Kasumi-1 (cell line): Measurements from ENCODE around the gene WWOX.
A peak's percentile ranks its signal among the peaks of the same experiment; 100 is the strongest.

Experiments used
- DNase-seq, 2 experiments: peaks; one replicate each; lab custom pipeline; 2025; lab: John Stamatoyannopoulos, UW

The WWOX gene

DNA sequence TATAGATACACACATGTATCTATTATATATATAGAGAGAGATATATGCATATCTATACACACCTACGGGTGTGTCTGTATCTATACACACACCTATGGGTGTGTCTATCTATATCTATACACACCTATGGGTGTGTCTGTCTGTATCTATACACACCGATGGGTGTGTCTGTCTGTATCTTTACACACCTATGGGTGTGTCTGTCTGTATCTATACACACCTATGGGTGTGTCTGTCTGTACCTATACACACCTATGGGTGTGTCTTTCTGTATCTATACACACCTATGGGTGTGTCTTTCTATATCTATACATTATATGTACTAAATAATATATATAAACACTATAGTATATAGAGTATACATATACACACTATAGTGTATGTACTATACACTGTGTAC, 762.6 kb downstream of the WWOX start:
- no peak for DNase-seq

DNA sequence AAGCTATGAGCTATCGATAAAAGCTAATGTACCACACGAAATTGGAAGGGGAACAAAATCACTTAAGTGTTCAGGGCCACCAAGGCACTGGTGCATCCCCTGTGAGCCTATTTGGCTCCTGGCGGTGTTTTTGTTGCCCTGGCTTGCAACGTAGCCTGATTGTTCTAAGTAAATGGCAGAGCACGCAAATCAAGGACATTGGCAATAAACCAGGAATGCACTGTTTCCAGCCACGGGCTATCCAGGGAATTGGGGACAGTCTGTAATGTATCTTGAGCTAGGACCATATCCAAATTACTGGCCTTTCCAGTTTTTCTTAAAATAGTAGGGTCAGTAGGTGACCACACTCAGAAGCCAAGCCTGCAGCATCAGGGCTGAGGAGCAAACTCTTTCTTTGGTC, 767.1 kb downstream of the WWOX start:
- DNase-seq: no peak

DNA sequence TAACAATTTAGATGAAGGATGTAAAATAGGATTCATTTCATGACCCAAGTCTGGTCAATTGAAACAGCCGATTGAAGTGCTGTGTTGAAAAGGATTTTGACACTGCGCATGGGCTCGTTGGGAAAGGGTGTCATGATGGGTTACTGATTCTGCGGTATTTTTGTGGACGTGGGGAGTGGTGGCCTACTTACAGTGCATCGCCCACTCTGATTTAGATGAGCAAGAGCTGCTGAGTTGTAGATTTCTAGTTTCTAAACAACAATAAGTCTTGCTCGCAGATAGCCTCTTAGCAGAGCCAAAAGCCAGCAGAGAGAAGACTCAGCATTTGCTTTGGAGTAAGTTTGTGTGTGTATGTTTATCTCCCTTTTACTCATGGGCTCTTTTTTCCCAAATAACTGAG, 770.0 kb downstream of the WWOX start:
- no peak for DNase-seq

DNA sequence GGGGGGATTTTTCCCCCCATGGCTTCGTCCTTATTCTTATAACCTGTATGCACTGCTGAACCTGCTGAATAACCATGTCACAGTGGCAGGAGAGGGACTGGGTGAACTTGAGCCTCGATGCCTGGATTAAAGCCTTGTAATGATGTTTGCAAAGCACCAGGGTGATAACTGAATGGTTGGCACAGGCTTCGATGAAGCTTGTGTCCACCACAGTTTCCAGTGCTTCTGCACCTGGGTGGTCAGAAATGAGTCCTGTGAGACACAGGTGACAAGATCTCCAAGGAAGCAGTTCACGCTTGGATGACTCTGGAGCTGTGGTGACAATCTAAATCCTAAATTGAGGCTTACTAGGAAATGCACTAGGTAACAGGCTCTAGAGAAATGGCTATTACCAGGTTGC, 771.8 kb downstream of the WWOX start:
- DNase-seq: no peak

DNA sequence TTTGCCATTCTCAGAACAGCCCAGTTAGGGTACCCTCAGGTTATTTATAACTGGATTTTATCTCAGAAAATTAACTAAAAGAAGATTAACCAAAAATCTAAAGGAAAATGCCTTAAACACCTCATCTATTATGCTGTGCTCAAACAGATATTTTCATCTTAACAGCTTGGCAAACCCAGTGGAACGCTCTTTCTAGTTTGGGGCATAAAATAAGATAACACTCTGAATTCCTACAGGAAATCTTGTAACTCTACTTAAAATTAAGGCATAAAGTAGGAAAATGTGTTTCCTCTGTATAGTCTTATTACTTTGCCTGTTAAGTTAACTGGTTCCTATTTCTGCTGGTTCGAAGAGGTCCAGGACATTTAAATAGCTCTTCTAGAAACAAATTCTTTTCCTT, 777.2 kb downstream of the WWOX start:
- no peak for DNase-seq

DNA sequence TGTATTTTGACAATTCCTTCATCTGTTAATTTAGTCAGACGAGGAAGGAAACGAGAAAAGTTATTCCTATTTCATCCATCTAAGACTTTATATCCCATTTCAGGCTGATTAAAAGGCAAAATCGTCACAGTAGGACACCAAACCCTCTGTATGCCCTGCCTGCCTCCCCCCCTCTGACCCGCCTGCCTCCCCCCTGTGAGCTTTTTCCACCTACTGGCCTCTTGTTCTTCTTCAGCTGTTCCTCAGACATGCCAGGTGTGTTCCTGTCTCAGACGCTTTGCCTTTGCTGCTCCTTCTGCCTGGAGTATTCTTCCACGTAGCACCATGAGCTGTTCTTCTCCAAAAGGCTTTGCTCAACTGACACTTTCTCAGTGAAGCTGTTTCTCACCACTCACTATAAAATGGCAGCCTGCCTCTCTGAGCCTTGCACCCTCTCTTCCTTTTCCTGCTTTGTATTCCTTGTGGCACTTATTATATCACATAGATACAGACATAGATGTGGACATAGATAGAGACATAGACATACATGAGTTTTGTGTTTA, 777.7 kb downstream of the WWOX start:
- DNase-seq: no peak

DNA sequence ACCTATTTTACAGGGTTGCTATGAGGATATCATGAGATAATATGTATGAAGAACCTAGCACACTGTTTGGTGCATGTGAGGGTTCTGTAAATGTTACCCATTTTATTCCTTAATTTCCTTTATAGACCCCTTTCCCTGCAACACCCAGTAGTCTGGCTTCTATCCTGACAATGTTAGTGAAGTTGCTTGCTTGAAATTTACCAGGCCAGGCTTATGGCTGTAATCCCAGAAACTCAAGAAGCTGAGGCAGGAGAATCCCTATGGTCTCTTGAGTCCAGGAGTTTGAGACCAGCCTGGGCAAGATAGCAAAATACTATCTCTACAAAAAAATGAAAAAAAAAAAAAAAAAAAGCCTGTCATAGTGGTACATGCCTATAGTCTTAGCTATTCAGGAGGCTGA, 779.1 kb downstream of the WWOX start:
- DNase-seq: no peak

DNA sequence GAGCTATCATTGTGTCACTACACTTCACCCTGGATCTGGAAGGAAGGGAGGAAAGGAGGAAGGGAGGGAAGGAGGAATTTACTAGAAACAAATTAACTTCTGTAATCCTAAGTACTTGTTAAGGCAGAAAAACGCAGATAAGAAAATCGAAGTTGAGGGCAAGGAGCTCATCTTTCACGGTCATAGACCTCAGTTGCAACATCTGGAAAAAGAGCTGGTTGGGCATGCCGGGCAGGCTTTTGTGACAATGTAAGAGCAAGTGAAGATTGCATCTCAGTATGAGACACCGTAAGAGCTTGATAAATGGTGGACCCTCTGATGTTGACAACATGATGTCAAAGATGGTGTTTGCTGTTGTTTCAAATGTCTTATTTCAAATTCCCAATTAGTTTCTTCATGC, 779.6 kb downstream of the WWOX start:
- DNase-seq: no peak

DNA sequence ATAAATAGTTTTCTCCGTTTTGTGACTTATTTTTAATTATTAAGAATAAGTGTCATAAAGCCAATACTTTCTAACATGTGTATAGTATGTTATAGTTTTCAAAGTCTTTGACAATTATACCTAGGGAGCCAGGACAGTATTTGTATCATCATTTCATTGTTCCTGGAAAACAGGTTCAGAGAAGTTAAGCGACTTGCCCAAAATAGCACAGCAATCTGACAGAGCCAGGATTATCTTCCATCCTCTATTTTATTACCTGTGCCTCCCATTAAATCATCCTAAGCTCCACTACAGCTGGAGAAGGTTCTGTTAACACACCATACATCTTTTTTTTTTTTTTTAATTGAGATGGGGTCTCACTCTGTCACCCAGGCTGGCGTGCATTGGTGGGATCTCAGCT, 782.7 kb downstream of the WWOX start:
- no peak for DNase-seq

DNA sequence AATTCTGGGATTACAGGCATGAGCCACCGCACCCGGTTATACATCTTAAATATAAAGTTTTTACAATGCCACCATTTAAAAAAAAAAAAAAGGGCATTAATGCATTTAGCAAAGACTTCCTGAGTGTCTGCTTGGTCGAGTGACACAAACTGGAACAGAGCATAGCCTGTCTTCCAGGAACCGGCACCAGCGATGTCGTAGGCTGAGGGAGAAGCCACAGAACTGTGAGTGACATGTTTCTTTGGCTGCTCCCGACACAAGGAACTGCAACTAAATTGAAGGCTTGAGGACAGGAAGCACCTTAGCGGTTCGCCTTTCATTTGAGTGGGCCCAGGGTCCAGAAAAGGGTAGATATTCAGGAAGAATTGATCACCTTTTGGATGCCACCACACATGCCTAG, 783.3 kb downstream of the WWOX start:
- DNase-seq: no peak

DNA sequence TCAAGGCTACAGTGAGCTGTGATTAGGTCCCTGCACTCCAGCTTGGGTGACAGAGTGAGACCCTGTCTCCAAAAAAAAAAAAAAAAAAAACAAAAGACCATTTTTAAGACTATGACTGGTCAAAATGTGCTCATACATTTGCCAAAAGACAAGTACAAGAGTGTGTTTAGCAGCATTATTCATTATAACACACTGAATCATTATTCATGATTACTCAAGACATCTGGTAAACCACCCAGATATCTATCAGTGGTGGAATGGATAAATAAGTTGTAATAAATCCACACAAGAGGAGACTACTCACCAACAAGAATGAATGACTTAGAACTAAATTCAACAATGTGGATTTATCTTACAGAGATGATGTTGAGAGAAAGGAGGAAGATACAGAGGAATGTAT, 784.8 kb downstream of the WWOX start:
- no peak for DNase-seq

DNA sequence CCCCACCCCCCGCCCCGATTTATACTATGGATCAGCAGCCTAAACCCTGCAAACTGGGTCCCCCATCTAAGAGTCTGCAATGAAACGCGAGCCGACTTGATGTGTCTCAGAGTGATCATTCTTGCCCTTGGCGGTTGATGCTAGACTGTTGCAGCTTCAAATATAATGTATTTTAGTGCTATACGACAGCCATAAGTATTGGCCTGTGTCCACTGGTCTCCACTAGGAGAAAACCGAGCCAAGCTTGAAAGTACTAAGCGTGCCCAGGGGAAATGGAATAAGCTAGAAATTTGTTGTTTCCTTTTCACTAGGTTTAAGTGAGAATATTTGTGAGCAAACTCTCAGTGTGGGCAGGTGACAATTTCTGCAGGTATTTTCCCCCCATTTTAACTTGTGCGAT, 789.9 kb downstream of the WWOX start:
- no peak for DNase-seq

DNA sequence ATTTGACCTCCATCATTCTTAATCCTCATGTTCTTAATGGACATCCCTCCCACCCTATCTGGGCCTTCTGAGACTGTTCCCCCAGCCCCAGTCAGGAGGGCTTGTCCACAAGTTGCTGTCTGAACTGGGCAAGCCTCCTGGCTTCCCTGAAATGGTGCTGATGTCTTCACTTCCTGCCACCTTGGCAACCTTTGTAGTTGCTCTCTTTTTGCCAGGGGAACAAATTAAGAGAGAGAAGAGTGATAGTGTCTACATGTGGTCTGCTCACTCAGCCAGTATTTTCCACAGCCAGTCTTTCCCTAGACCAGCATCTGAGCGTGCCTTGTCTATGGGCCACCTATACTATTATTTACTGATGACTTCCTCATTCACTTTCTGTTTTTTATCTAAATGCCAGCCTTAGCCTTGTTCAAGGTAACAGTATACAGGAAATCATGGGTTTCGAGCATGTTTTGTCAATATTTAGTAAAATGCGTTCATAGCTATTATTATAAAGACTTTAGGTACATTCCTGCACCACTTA, 791.0 kb downstream of the WWOX start:
- no peak for DNase-seq

DNA sequence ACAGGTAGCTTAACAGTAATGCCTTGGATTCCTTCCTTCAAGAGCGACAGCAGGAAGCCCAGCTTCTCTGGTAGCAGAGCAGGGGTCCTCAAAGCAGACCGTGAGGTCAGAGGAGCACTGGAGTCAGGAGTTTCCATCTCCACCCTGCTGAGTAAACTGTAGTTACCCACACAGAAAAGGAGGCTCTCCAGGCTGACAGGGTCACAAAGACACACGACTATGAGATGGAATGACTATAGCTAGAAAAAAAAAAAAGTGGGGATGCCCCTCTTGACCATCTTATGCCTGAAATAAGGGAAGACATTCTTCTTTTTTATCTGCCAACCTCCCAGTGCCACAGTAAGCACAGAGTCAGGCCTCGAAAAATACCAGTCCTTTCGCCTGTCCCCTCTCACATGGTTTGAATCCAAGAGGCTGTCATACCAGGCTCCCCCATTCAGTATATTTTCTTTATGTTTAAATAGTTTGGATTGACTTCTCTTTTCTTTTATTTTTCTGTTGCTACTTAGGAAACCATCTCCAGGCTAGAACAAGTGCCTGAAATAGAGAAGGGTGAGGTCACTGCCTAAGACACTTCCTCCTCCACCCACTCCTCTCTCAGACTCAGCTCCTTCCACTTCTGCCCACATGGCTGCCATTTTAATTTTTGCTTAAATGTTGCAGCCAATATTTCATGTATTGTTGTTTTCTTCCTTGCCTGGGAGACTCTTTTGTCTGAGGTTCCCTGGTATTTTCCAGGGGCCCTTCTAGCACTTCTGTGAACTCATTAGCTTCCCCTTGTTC, 793.7 kb downstream of the WWOX start:
- DNase-seq: peak; percentile 46 to 55

DNA sequence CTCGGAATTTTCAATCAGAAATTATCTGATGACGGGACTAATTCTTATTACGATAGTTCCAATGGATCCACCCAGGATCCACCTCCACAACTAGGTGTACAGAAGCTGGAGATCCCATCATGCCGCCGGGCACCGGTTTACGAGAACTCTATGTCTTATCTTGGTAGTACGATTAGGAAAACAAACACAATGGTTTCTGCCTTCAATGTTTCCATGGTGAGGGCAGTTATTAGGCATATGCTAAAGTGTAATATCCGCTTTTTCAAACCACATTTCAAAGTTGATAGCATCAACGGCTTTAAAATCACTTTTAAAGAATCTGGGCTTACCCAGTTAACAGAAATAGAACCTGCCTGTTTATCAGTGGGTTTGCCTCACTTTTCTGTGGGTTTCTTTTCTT, 795.4 kb downstream of the WWOX start:
- no peak for DNase-seq

DNA sequence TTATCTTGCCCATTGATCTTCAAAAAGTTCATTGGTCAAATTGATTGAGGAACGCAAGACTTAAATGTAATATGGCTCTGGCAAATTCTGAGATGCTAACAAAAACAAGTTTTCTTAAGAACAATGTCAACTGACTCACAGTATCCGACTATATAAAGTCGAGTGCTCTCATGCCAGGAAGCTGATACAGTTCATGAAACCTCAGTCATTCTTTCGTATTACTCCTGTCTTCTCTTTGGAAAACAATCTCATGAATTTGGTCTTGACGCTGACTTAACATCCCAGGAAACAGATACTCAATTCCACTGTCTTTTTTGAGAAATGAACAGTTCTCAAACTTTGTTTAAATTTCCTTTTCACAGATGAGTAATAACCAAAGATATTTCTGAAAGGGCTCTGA, 796.2 kb downstream of the WWOX start:
- DNase-seq: no peak

DNA sequence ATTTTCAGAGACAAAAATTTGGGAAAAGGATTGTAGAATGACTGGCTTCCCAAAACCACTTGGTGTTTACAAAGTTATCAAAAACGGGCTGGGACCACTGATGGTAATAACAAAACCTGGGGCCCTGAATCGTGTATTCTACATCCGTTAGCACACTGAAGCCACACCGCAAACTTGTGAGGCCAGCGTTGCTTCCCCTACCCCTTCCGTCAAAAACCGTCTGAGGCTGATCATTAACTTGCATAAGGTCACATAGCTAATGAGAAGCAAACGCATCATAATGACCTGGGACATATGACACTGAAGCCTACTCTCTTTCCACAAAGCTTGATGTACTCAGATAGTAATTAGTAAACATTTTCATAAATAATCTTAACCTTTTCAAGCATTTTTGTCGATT, 796.8 kb downstream of the WWOX start:
- no peak for DNase-seq

DNA sequence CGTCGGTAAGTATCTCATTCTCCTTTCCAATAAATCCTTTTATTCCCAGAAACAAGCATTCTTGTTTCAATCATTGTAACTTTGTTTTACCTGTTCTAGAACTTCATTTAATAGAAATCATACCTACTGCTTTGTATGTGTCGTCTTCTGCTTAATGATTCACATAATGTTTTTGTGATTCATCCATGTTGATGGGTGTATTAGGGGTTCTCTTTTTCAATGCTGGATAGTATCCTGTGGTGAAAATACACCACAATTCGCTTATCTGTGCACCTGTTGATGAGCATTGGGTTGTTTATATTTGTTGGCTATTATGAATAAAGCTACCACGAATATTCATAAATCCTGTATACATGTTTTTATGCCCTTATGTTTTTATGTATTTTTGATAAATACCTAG, 797.8 kb downstream of the WWOX start:
- DNase-seq: no peak

DNA sequence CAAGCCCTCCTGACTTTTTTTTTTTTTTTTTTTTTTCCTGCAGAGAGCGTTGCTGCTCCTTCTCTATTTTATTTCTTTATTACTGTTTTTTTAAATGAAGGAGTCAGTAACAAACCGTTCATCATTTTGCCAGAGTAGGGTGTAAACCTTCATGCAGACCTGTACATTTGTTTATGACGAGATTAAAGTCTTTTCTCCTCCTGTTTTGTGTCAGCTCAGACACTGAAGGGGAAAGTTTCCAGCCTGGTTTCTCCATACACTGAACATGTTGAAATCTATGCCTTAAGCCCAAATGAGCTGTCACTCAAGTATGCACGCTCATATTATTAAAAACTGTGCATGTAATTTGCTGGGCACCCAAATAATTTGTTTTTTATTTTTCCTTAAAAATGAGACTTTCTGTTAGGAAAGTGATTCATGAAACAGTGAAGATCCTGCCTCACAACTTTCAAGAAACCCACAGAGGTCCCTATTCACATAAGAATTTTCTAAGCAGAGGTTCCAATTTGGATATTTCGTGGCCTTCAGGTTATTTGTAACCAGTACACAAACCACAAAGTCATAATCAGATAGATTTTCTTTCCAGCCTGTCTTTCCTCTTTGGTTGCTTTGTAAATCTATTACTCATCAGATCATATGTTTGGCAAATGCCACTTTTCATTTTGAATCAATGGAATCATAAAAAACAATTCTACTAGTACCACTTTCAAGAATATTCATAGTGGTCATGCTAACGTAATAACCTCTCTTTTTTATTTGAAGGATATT, 800.8 kb downstream of the WWOX start:
- no peak for DNase-seq

DNA sequence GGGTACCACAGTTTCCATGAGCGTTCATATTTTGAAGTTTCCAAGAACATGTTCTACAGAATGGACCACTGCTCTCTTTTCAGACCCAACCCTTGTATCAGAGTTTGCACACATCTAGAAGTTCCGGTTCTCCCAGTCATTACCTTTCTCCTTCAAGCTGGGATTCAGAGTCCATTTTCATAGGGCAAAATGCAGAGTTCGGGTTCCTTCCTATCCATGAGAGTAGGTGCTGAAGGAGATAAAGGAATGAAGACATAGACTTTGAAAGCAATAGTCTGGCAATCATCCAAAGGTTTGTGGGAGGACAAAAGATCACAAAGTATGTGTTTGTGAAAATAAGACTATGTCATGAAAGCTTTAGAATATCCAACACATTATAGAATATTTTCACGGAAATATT, 801.5 kb downstream of the WWOX start:
- no peak for DNase-seq

DNA sequence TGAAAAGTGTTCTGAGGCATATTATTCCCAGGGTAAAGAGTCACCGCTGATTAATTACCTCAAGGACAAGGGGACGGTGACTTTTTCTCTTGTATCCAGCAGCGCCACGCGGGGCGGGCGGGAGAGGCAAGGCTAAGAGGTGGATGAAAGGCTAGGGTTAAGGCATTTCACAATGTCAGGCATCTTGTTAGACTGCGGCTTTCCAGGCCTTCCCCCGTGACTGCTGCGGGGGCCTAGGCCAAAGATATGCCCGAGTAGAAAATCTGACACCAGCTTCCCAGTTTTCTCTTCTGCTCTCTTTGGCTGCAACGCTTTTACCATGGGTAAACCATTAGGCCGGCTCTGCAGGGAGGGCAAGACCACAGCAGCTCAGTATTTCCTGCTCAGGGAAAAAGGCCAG, 802.9 kb downstream of the WWOX start:
- DNase-seq: no peak

DNA sequence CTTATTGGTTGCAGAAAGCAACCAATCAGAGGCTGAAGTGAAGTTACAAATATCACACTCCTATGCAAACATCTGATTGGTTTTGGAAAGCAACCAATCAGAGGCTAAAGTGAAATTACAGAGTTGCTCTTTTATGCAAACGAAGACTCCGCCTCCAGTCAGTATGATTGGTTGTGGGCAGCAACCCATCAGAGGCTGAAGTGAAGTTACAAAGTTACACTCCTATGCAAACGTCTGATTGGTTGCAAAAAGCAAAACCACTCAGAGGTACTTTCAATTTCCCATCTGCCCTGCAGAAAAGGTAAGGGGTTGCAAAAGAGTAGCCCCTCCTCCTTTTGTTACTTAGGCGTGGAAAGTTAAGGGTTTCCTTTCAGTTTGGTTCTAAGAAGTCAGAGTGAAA, 803.8 kb downstream of the WWOX start:
- DNase-seq: no peak

DNA sequence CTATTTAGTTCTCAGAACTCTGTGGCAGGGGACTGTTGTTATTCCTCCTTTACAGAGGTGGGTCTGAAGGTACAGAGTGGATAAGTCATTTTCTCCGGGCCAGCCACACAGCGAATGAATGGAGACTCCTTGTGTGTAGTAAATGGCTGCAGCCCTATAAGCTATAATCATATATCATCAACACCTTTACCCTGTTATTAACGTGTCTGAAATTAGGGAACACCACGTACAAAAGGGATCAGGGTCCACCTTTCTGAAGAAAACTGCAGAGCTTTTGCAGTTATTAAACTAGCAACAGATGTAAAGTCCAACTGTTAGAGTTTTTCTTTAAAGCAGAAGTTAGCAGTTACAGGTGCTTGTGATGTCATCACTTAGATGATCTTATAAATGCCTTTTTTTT, 804.4 kb downstream of the WWOX start:
- DNase-seq: no peak
